Measurements from ENCODE around the gene EXOG.
A peak's percentile ranks its signal among the peaks of the same experiment; 100 is the strongest.

- TF ChIP-seq CTCF (IDR thresholded peaks at IDR 0.05) (peak; percentile 66), POLR2AphosphoS5 (IDR thresholded peaks at IDR 0.05; ENCODE audit: low read depth, low read length) (no peak), REST (IDR thresholded peaks at IDR 0.05; ENCODE audit: insufficient read depth in 1 of 2, low read depth in 2 of 2, low read length in 1 of 2) (no peak), SIN3A (IDR thresholded peaks at IDR 0.05; ENCODE audit: borderline replicate concordance, insufficient read depth, low read depth, low read length) (no peak), TCF7L2 (IDR thresholded peaks at IDR 0.05; ENCODE audit: low read depth, low read length) (no peak)
These were observed 16.1 kb upstream of the EXOG start for GRCh38 chr3:38480093-38480445.
